ENCODE data around the gene MRRF. TPM values are rescaled to one million over a fixed set of nuclear protein-coding genes. Genes with fewer than 3 reads are reported as not detected.

Gene MRRF
- total RNA-seq, 1 donor from 2014 or later: 44.4 TPM

DNA sequence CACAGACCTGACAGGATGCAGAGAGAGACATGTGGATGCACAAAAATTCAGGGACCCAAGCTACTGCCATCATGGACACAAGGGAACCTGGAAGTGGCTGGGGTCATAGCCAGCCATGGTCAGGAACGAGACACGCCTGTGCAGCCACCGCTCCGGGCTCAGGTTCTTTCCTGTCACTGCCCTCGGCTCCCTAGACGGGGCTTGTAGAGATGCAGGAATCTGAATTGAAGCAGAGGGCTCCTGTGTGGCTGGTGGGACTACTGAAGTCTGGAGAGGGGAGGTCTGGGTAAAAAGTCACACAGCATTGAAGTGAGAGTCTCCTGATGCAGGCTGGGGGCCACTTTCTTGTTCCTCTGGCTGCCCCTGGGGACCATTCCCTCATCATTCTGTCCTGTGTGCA lies 73.9 kb downstream of the MRRF start:
- Histone ChIP-seq H3K4me3 (no peak overlapping the region), H3K4me1 (peaks cover 29% of the 10 kb centered on the region), H2AFZ (replicated peaks) (no peak overlapping the region), H3F3A (ENCODE audit: low read depth) (peaks cover 7% of the 10 kb centered on the region), H3K27ac (no peak overlapping the region), H3K4me2 (no peak overlapping the region), H3K36me3 (no peaks in the 10 kb centered on the region), H3K9me3 (ENCODE audit: low read depth) (no peaks in the 10 kb centered on the region), H3K79me2 (ENCODE audit: low read depth) (no peaks in the 10 kb centered on the region), H4K20me1 (ENCODE audit: low read depth) (no peaks in the 10 kb centered on the region), H3K27me3 (peaks cover 5% of the 10 kb centered on the region), H3K9ac (no peak overlapping the region)
- no peak overlapping the region for H3K4me3 Mint-ChIP-seq
- no peak for DNase-seq (ENCODE audit: low spot score)
- no peak overlapping the region for H3K27ac Mint-ChIP-seq
- peaks cover 2% of the 10 kb centered on the region for H3K27me3 Mint-ChIP-seq (ENCODE audit: insufficient read depth, low read depth)
- H3K9me3 Mint-ChIP-seq: no peaks in the 10 kb centered on the region
- H3K36me3 Mint-ChIP-seq: no peaks in the 10 kb centered on the region
- TF ChIP-seq EZH2phosphoT487 (IDR thresholded peaks at IDR 0.05) (no peak), EZH2 (IDR thresholded peaks at IDR 0.05) (no peak)
- TF ChIP-seq, protein P1, sequence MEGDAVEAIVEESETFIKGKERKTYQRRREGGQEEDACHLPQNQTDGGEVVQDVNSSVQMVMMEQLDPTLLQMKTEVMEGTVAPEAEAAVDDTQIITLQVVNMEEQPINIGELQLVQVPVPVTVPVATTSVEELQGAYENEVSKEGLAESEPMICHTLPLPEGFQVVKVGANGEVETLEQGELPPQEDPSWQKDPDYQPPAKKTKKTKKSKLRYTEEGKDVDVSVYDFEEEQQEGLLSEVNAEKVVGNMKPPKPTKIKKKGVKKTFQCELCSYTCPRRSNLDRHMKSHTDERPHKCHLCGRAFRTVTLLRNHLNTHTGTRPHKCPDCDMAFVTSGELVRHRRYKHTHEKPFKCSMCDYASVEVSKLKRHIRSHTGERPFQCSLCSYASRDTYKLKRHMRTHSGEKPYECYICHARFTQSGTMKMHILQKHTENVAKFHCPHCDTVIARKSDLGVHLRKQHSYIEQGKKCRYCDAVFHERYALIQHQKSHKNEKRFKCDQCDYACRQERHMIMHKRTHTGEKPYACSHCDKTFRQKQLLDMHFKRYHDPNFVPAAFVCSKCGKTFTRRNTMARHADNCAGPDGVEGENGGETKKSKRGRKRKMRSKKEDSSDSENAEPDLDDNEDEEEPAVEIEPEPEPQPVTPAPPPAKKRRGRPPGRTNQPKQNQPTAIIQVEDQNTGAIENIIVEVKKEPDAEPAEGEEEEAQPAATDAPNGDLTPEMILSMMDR (IDR thresholded peaks at IDR 0.05): no peak
- peaks cover 30% of the 10 kb centered on the region for H3K4me1 Mint-ChIP-seq

DNA sequence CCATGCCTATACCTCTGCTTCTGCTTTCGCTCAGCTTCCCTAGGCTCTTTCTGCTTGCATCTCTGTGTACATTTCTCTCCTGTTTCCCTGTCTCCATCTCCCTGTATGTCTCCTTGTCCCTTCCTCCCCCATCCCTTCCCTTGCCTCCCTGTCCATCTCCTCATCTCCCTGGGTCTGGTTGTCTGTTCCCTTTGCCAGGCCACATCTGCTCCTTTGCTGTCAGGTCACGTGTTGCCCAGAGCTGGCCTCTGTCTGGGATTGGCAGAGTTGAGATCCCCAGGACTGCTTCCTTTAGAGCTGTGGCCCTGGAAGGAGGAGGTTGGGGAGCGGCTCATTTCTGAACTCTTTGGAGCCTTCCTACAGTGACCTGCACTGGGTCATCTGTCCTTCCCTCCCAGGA lies 74.3 kb downstream of the MRRF start:
- Histone ChIP-seq H3K4me2 (no peak overlapping the region), H3F3A (ENCODE audit: low read depth) (peaks cover 7% of the 10 kb centered on the region), H3K4me1 (peaks cover 29% of the 10 kb centered on the region), H3K4me3 (no peak overlapping the region), H4K20me1 (ENCODE audit: low read depth) (no peaks in the 10 kb centered on the region), H3K36me3 (no peaks in the 10 kb centered on the region), H3K27me3 (peaks cover 5% of the 10 kb centered on the region), H2AFZ (replicated peaks) (no peak overlapping the region), H3K9me3 (ENCODE audit: low read depth) (no peaks in the 10 kb centered on the region), H3K79me2 (ENCODE audit: low read depth) (no peaks in the 10 kb centered on the region), H3K27ac (no peak overlapping the region), H3K9ac (no peak overlapping the region)
- no peaks in the 10 kb centered on the region for H3K9me3 Mint-ChIP-seq
- peaks cover 30% of the 10 kb centered on the region for H3K4me1 Mint-ChIP-seq
- H3K36me3 Mint-ChIP-seq: no peaks in the 10 kb centered on the region
- H3K4me3 Mint-ChIP-seq: no peak overlapping the region
- no peak for DNase-seq (ENCODE audit: low spot score)
- no peak overlapping the region for H3K27ac Mint-ChIP-seq
- TF ChIP-seq EZH2 (IDR thresholded peaks at IDR 0.05) (no peak), EZH2phosphoT487 (IDR thresholded peaks at IDR 0.05) (no peak)
- TF ChIP-seq, protein P1 (IDR thresholded peaks at IDR 0.05): no peak
- peaks cover 2% of the 10 kb centered on the region for H3K27me3 Mint-ChIP-seq (ENCODE audit: insufficient read depth, low read depth)

DNA sequence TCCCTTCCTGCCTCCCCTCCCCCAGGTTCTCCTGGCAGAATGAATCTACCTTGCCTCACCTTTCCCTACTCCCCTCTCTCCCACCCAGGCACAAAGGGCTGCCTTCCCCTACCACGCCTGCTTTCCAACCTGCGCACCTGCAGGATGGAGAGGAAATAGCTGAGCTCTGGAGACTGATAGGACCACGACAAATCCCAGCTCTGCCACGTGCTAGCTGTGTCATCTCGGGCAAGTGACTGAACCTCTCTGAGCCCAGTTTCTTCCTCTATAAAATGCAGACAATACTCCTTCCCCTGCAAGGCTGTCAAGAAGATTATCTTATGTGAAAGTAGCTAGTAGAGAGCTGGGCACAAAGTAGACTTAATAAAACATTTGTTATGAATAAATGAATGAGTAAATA lies 74.9 kb downstream of the MRRF start:
- Histone ChIP-seq H3K27me3 (peaks cover 5% of the 10 kb centered on the region), H3K4me1 (peaks cover 29% of the 10 kb centered on the region), H3K27ac (no peak overlapping the region), H2AFZ (replicated peaks) (no peak overlapping the region), H3K9me3 (ENCODE audit: low read depth) (no peaks in the 10 kb centered on the region), H3F3A (ENCODE audit: low read depth) (peaks cover 7% of the 10 kb centered on the region), H3K4me2 (no peak overlapping the region), H3K79me2 (ENCODE audit: low read depth) (no peaks in the 10 kb centered on the region), H3K4me3 (no peak overlapping the region), H4K20me1 (ENCODE audit: low read depth) (no peaks in the 10 kb centered on the region), H3K9ac (no peak overlapping the region), H3K36me3 (no peaks in the 10 kb centered on the region)
- Mint-ChIP-seq H3K27me3 (ENCODE audit: insufficient read depth, low read depth) (peaks cover 4% of the 10 kb centered on the region), H3K36me3 (no peaks in the 10 kb centered on the region), H3K27ac (no peak overlapping the region), H3K4me3 (no peak overlapping the region), H3K4me1 (peaks cover 30% of the 10 kb centered on the region), H3K9me3 (no peaks in the 10 kb centered on the region)
- no peak for DNase-seq (ENCODE audit: low spot score)
- TF ChIP-seq EZH2phosphoT487 (IDR thresholded peaks at IDR 0.05) (no peak), EZH2 (IDR thresholded peaks at IDR 0.05) (no peak)
- TF ChIP-seq, protein P1 (IDR thresholded peaks at IDR 0.05): no peak
